Measurements from ENCODE around the gene ADAM17. TPM values are rescaled to one million over a fixed set of nuclear protein-coding genes. Genes with fewer than 3 reads are reported as not detected.

The ADAM17 gene
- polyA plus RNA-seq, 3 donors, result 30.2 to 34.8 (median 30.9) TPM

GRCh38 chr2:9473985-9474360 lies 81.7 kb downstream of the ADAM17 start:
- Histone ChIP-seq H3K27me3 (ENCODE audit: control insufficient read depth in 2 of 2, insufficient read depth in 2 of 2, low read length in 2 of 2) (no peaks in the 10 kb centered on the region), H4K20me1 (ENCODE audit: insufficient read depth, low read length) (peaks cover 28% of the 10 kb centered on the region), H3K9me3 (replicated peaks in 1 of 2; ENCODE audit: control insufficient read depth in 1 of 2, insufficient read depth in 1 of 2, low read length in 2 of 2) (no peaks in the 10 kb centered on the region), H3K36me3 (replicated peaks in 1 of 2; ENCODE audit: control insufficient read depth in 1 of 2, insufficient read depth in 2 of 2, low read length in 2 of 2) (peaks cover 20 to 38% of the 10 kb centered on the region in 2 donors), H2AFZ (ENCODE audit: insufficient read depth, low read depth, low read length, poor library complexity, severe bottlenecking) (peak overlapping the region; percentile 100), H3K4me2 (replicated peaks; ENCODE audit: extremely low read depth, low read length, poor library complexity, severe bottlenecking) (peak overlapping the region; percentile 92), H3K4me1 (ENCODE audit: control insufficient read depth in 1 of 2, insufficient read depth in 2 of 2, low read length in 2 of 2) (peaks cover 22 to 34% of the 10 kb centered on the region in 2 donors), H3K27ac (ENCODE audit: low read depth in 1 of 2, low read length in 2 of 2) (peak overlapping the region; percentile 48 to 81), H3K79me2 (ENCODE audit: insufficient read depth, low read length) (peaks cover 21% of the 10 kb centered on the region), H3K9ac (ENCODE audit: insufficient read depth, low read length, poor library complexity, severe bottlenecking) (peak overlapping the region; percentile 81), H3K4me3 (replicated peaks in 1 of 3; ENCODE audit: low read depth in 2 of 3, low read length in 3 of 3) (peak overlapping the region; percentile 58 to 86 (median 78))
- WGBS (ENCODE audit: insufficient coverage), result 12% methylated on average over 39 of the region's 39 CpGs
- peaks cover 24% of the 10 kb centered on the region for H3K4me1 Mint-ChIP-seq
- H3K4me3 Mint-ChIP-seq, result peak overlapping the region; percentile 80 to 87
- peaks cover 0 to 2% (median 0%) of the 10 kb centered on the region in 3 donors for H3K27me3 Mint-ChIP-seq (ENCODE audit: low read depth in 3 of 3)
- peaks cover 33 to 49% of the 10 kb centered on the region in 2 donors for H3K36me3 Mint-ChIP-seq
- H3K9me3 Mint-ChIP-seq, result no peaks in the 10 kb centered on the region
- TF ChIP-seq CTCF (IDR thresholded peaks at IDR 0.05), result no peak
- peak; percentile 21 to 43 (median 43) for DNase-seq
- intact Hi-C loops (cut with micrococcal nuclease), result no loop called here
- H3K27ac Mint-ChIP-seq, result peak overlapping the region; percentile 42 to 89 (median 82)

GRCh38 chr2:9473308-9473984 lies 82.2 kb downstream of the ADAM17 start:
- Histone ChIP-seq H3K4me1 (ENCODE audit: control insufficient read depth in 1 of 2, insufficient read depth in 2 of 2, low read length in 2 of 2) (peaks cover 22 to 34% of the 10 kb centered on the region in 2 donors), H3K79me2 (ENCODE audit: insufficient read depth, low read length) (peaks cover 21% of the 10 kb centered on the region), H3K27me3 (ENCODE audit: control insufficient read depth in 2 of 2, insufficient read depth in 2 of 2, low read length in 2 of 2) (no peaks in the 10 kb centered on the region), H3K27ac (ENCODE audit: low read depth in 1 of 2, low read length in 2 of 2) (no peak overlapping the region), H4K20me1 (ENCODE audit: insufficient read depth, low read length) (peaks cover 23% of the 10 kb centered on the region), H3K9ac (ENCODE audit: insufficient read depth, low read length, poor library complexity, severe bottlenecking) (peak overlapping the region; percentile 81), H3K4me3 (replicated peaks in 1 of 3; ENCODE audit: low read depth in 2 of 3, low read length in 3 of 3) (peak overlapping the region; percentile 58 to 86 (median 78)), H2AFZ (ENCODE audit: insufficient read depth, low read depth, low read length, poor library complexity, severe bottlenecking) (peak overlapping the region; percentile 100), H3K9me3 (replicated peaks in 1 of 2; ENCODE audit: control insufficient read depth in 1 of 2, insufficient read depth in 1 of 2, low read length in 2 of 2) (no peaks in the 10 kb centered on the region), H3K4me2 (replicated peaks; ENCODE audit: extremely low read depth, low read length, poor library complexity, severe bottlenecking) (peak overlapping the region; percentile 92), H3K36me3 (replicated peaks in 1 of 2; ENCODE audit: control insufficient read depth in 1 of 2, insufficient read depth in 2 of 2, low read length in 2 of 2) (peaks cover 19 to 38% of the 10 kb centered on the region in 2 donors)
- TF ChIP-seq CTCF (IDR thresholded peaks at IDR 0.05), result no peak
- peaks cover 24% of the 10 kb centered on the region for H3K4me1 Mint-ChIP-seq
- peaks cover 0 to 2% (median 0%) of the 10 kb centered on the region in 3 donors for H3K27me3 Mint-ChIP-seq (ENCODE audit: low read depth in 3 of 3)
- peak overlapping the region; percentile 80 to 87 for H3K4me3 Mint-ChIP-seq
- H3K9me3 Mint-ChIP-seq, result no peaks in the 10 kb centered on the region
- intact Hi-C loops (cut with micrococcal nuclease), result no loop called here
- H3K27ac Mint-ChIP-seq, result peak overlapping the region in 3 of 7 donors; percentile 76 to 89 (median 81)
- DNase-seq, result no peak
- H3K36me3 Mint-ChIP-seq, result peaks cover 29 to 49% of the 10 kb centered on the region in 2 donors
- WGBS (ENCODE audit: insufficient coverage), result 61% methylated on average over 23 of the region's 24 CpGs
